VCaP (cell line): Measurements from ENCODE around the gene SIK3.
"Not testable (repeated sequence)": the region's sequence is repeated elsewhere in the genome, so short reads cannot be mapped to it uniquely, and the experiment has no call there.

ENCODE experiments used
- H3K27ac ChIP-seq: fragments of 450-650 bp; 2 replicates; pipeline ENCODE4 v1.5.1; 2017
- TF ChIP-seq, protein P1 (sequence below): fragments of 450-650 bp; conservative IDR thresholded peaks from 2 replicates; pipeline ENCODE4 v1.5.1; 2017; ENCODE audit warnings: mild to moderate bottlenecking, moderate library complexity

Gene SIK3

DNA sequence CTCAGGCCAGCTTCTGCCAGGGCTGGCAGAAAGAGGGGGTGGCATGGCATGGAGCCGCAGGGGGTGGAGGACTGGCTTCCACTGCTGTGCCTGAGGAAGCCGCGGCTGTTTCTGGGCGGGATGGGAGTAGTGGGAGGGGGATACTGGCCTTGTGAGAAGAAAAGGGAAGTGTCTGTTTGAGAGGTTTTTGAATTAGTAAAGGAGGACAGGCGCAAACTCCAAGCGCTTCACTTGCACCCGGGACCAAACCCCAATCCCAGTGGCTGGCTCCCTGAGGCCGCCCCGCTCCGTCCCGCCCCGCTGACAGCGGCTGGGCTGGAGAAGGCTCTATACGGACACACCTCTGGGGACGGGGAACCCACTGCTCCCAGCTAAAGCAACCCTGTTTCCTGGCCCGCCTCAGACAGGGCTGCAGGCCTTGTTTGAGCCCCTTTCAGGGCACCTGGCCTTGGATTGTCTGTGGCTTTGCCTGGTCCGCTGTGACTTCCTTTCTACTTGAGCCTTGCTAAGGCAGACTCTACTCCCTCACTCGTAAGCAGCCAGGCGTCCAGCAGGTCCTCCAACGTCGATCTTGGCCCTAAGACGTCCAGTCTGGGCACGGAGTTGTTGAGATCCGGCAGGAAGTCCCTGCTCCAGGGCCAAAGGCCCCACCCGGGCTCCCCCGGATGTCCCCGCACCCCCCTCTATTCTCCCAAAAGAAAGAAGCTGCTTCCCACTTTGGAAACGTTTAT is 263.0 kb downstream of the SIK3 start:
- TF ChIP-seq, protein P1, sequence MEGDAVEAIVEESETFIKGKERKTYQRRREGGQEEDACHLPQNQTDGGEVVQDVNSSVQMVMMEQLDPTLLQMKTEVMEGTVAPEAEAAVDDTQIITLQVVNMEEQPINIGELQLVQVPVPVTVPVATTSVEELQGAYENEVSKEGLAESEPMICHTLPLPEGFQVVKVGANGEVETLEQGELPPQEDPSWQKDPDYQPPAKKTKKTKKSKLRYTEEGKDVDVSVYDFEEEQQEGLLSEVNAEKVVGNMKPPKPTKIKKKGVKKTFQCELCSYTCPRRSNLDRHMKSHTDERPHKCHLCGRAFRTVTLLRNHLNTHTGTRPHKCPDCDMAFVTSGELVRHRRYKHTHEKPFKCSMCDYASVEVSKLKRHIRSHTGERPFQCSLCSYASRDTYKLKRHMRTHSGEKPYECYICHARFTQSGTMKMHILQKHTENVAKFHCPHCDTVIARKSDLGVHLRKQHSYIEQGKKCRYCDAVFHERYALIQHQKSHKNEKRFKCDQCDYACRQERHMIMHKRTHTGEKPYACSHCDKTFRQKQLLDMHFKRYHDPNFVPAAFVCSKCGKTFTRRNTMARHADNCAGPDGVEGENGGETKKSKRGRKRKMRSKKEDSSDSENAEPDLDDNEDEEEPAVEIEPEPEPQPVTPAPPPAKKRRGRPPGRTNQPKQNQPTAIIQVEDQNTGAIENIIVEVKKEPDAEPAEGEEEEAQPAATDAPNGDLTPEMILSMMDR: no peak
- H3K27ac ChIP-seq: peak overlapping the region; percentile 69

DNA sequence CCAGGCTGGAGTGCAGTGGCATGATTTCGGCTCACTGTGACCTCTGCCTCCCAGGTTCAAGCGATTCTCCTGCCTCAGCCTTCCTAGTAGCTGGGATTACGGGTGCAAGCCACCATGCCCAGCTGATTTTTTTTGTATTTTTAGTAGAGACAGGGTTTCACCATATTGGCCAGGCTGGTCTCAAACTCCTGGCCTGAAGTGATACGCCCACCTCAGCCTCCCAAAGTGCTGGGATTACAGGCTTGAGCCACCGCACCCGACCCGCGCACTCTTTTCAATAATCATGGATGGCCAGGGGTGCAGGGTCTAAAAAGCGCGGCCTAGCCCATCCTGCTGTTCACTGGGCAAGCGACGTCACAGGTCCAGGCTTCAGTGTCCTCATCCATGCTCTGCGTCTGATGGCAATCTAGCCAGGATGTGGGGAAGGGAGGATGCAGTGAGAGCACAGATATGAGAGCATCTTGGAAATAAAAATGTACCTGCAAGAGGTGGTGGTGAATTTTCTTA is 263.6 kb downstream of the SIK3 start:
- not testable (repeated sequence) for H3K27ac ChIP-seq

DNA sequence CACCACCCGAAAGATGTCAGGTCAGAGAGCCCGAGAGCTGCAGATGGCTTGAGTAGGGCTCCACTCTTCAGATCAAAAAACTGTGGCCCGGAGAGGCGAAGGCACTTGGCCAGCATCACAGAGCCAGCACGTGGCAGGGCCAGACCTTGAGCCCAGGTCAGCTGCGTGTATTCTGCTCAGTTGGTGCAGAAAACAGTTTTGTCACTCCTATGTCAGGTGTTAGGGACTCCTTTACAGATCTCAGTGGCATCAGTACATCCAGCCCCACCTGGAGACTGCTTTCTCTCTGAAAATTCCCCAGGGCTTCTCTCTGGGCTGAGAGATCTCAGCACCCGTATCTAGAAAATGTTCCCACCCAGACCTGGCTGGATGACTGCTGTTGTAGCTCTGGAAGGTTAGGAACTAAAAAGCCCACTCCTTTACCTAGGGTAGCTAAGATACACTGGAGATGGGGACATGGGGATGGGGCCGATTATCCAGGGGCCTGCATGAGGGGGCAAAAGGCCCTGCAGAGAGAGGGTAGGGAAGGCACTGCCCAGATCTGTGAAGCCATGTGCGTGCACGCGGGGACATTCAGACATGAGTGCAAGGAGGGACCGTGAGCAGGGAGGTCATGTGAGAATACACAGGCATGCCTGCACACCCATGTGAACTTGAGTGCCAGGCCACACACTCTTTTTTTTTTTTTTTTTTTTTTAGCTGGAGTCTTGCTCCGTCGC is 264.3 kb downstream of the SIK3 start:
- no peak overlapping the region for H3K27ac ChIP-seq
- TF ChIP-seq, protein P1: no peak

DNA sequence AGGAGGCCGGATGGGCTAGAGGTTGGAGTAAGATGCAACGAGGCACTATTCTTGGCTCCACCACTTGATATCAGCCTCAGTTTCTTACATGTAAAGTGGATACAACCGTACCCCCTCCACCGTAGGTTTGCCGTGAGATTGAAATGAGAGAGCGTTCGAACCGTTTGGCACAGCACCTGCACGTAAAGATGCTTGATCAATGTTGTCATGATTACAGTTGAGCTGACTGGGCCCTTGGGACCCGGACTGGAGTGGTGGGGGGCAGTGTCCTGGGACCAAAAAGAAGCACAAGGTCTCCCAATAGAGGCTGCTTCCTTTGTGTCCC is 264.8 kb downstream of the SIK3 start:
- H3K27ac ChIP-seq: no peak overlapping the region
- TF ChIP-seq, protein P1: no peak

DNA sequence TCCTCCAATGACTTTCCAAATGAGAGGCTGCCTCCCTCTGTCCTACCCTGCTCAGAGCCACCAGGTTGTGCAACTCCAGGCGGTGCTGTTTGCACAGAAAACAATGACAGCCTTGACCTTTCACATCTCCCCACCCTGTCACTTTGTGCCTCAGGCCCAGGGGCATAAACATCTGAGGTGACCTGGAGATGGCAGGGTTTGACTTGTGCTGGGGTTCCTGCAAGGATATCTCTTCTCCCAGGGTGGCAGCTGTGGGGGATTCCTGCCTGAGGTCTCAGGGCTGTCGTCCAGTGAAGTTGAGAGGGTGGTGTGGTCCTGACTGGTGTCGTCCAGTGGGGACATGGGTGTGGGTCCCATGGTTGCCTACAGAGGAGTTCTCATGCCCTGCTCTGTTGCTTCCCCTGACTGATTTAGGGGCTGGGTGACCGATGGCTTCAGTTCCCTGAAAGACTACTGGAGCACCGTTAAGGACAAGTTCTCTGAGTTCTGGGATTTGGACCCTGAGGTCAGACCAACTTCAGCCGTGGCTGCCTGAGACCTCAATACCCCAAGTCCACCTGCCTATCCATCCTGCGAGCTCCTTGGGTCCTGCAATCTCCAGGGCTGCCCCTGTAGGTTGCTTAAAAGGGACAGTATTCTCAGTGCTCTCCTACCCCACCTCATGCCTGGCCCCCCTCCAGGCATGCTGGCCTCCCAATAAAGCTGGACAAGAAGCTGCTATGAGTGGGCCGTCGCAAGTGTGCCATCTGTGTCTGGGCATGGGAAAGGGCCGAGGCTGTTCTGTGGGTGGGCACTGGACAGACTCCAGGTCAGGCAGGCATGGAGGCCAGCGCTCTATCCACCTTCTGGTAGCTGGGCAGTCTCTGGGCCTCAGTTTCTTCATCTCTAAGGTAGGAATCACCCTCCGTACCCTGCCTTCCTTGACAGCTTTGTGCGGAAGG is 265.6 kb downstream of the SIK3 start:
- TF ChIP-seq, protein P1: no peak
- no peak overlapping the region for H3K27ac ChIP-seq

DNA sequence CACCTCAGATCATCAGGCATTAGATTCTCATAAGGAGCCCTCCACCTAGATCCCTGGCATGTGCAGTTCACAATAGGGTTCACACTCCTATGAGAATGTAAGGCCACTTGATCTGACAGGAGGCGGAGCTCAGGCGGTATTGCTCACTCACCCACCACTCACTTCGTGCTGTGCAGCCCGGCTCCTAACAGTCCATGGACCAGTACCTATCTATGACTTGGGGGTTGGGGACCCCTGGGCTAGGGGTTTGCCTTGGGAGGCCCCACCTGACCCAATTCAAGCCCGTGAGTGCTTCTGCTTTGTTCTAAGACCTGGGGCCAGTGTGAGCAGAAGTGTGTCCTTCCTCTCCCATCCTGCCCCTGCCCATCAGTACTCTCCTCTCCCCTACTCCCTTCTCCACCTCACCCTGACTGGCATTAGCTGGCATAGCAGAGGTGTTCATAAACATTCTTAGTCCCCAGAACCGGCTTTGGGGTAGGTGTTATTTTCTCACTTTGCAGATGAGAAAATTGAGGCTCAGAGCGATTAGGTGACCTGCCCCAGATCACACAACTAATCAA is 266.4 kb downstream of the SIK3 start:
- TF ChIP-seq, protein P1: no peak

DNA sequence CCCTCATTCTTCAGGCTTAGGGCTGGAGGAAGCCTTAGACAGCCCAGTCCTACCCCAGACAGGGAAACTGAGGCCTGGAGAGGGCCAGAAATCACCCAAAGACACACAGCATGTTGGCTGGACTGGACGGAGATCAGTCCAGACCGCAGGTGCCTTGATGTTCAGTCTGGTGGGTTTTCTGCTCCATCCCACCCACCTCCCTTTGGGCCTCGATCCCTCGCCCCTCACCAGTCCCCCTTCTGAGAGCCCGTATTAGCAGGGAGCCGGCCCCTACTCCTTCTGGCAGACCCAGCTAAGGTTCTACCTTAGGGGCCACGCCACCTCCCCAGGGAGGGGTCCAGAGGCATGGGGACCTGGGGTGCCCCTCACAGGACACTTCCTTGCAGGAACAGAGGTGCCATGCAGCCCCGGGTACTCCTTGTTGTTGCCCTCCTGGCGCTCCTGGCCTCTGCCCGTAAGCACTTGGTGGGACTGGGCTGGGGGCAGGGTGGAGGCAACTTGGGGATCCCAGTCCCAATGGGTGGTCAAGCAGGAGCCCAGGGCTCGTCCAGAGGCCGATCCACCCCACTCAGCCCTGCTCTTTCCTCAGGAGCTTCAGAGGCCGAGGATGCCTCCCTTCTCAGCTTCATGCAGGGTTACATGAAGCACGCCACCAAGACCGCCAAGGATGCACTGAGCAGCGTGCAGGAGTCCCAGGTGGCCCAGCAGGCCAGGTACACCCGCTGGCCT is 267.9 kb downstream of the SIK3 start:
- TF ChIP-seq, protein P1: no peak
- no peak overlapping the region for H3K27ac ChIP-seq

More for the DNA sequence above, 266.4 kb downstream of the SIK3 start:
- no peak overlapping the region for H3K27ac ChIP-seq
